Adrenal gland (tissue), 5 donors: ENCODE measurements around the gene TIMM17A.

ENCODE experiments used
- POLR2A ChIP-seq, 2 donors: fragments of 450-650 bp; IDR thresholded peaks; one replicate each; pipeline ENCODE4 v1.6.1; 2017; ENCODE audit warnings: antibody characterized with exemption in 2 of 2, mild to moderate bottlenecking in 2 of 2, moderate library complexity in 1 of 2
- TF ChIP-seq, protein P1 (sequence below), 6 experiments: fragments of 450-650 bp in 4 of 6; fragments of 200-600 bp in 2 of 6; sonication (generic) in 1 of 6; IDR thresholded peaks; 1 replicate in 5 of 6; 2 replicates in 1 of 6; pipeline versions ENCODE4 v1.5.1 to v1.8.0; 2016 to 2021; ENCODE audit warnings: antibody characterized with exemption in 6 of 6, mild to moderate bottlenecking in 2 of 6, moderate library complexity in 1 of 6
- donor health status: DM: no; HTN: no; CAD: no.

DNA sequence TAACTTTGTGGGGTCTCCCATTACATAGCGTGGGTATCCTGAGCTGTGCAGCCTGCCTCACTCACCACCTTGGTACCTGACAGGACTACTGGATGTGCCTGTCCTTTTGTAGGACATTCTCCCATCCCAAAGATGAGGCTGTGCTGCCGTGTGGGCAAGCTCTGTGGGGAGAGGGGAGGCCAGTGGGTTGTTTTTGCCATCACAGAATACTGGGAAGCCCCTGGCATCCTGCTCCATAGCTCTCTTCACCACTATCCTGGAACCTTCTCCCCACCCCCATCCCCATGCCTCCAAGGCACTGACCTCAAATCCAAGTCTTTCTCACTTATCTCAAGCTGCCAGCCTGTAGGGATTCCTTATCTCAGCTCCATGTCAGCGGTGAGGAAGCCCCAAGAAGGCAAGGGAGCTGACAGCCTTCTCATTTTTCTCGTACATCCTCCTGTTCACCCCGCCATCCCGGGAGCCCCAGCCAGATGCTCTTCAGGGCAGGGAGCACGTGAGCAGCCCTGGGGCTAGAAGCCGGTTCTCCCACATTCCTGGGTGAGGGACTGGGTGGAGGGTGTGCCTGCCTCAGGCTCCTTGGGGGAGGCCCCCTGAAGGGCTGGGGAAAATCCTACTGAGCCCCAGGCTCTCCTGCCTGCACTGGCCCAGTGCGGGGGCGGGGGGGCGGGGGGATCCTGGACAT is 52.6 kb downstream of the TIMM17A start:
- TF ChIP-seq, protein P1, sequence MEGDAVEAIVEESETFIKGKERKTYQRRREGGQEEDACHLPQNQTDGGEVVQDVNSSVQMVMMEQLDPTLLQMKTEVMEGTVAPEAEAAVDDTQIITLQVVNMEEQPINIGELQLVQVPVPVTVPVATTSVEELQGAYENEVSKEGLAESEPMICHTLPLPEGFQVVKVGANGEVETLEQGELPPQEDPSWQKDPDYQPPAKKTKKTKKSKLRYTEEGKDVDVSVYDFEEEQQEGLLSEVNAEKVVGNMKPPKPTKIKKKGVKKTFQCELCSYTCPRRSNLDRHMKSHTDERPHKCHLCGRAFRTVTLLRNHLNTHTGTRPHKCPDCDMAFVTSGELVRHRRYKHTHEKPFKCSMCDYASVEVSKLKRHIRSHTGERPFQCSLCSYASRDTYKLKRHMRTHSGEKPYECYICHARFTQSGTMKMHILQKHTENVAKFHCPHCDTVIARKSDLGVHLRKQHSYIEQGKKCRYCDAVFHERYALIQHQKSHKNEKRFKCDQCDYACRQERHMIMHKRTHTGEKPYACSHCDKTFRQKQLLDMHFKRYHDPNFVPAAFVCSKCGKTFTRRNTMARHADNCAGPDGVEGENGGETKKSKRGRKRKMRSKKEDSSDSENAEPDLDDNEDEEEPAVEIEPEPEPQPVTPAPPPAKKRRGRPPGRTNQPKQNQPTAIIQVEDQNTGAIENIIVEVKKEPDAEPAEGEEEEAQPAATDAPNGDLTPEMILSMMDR (IDR thresholded peaks at IDR 0.05): no peak
- TF ChIP-seq POLR2A (IDR thresholded peaks at IDR 0.05): no peak
